ENCODE measurements around the gene ZNF20.

The ZNF20 gene

GRCh38 chr19:12139885-12140544, at the start of gene ZNF20:
Gene ZNF20, minus strand, starts transcription at chr19:12140350. Its CDS starts 168 bp downstream, at chr19:12140182.
- DNase-seq, result peak; percentile 96 to 97 (median 97)

GRCh38 chr19:12187625-12188024, 47.5 kb upstream of the ZNF20 start:
- DNase-seq, result peak in 1 of 3 donors; percentile 7

- no peak for DNase-seq
These were observed 40.2 kb upstream of the ZNF20 start for GRCh38 chr19:12180377-12180776.

GRCh38 chr19:12166626-12167025, 26.5 kb upstream of the ZNF20 start:
- peak; percentile 47 to 62 (median 47) for DNase-seq

- DNase-seq, result peak; percentile 78 to 83 (median 81)
These were observed 23.7 kb upstream of the ZNF20 start for GRCh38 chr19:12163826-12164225.

GRCh38 chr19:12162882-12163806, 23.0 kb upstream of the ZNF20 start, which contains the start of gene ZNF136:
Gene ZNF136, plus strand, starts transcription at chr19:12163096. Its CDS starts 108 bp downstream, at chr19:12163204.
- DNase-seq, result peak; percentile 97 to 99 (median 98)

- DNase-seq, result no peak
These were observed 22.3 kb upstream of the ZNF20 start for GRCh38 chr19:12162513-12162881.

- no peak for DNase-seq
These were observed 19.7 kb upstream of the ZNF20 start for GRCh38 chr19:12159773-12160414.

- peak; percentile 52 to 82 (median 74) for DNase-seq
These were observed 16.3 kb upstream of the ZNF20 start, which contains the start of gene ZNF625 for GRCh38 chr19:12156223-12157058. Gene ZNF625, minus strand, starts transcription at chr19:12156734. Its CDS starts 176 bp downstream, at chr19:12156558.

GRCh38 chr19:12155324-12155860, 15.2 kb upstream of the ZNF20 start:
- no peak for DNase-seq

GRCh38 chr19:12145348-12145747, 5.2 kb upstream of the ZNF20 start:
- DNase-seq, result no peak

GRCh38 chr19:12141405-12141736, 1.2 kb upstream of the ZNF20 start:
- no peak for DNase-seq

- DNase-seq, result peak; percentile 86 to 93 (median 91)
These were observed 625 bp upstream of the ZNF20 start for GRCh38 chr19:12140545-12141404.

- no peak for DNase-seq
These were observed 881 bp downstream of the ZNF20 start for GRCh38 chr19:12139269-12139668.

GRCh38 chr19:12137221-12137940, 2.8 kb downstream of the ZNF20 start:
- DNase-seq, result peak; percentile 13 to 24 (median 23)

- DNase-seq, result no peak
These were observed 7.1 kb downstream of the ZNF20 start for GRCh38 chr19:12133069-12133468.

GRCh38 chr19:12126707-12127106, 13.4 kb downstream of the ZNF20 start:
- peak; percentile 26 to 36 (median 33) for DNase-seq

GRCh38 chr19:12117201-12117970, 22.8 kb downstream of the ZNF20 start:
- no peak for DNase-seq

- no peak for DNase-seq
These were observed 27.0 kb downstream of the ZNF20 start for GRCh38 chr19:12113121-12113520.

GRCh38 chr19:12112701-12113100, 27.4 kb downstream of the ZNF20 start:
- no peak for DNase-seq

All from suppressor macrophage treated with lipopolysaccharide for 1 hour (primary cell).